Prostate gland (tissue), 2 donors: Measurements from ENCODE around the gene MCM10. TPM values are rescaled to one million over a fixed set of nuclear protein-coding genes. Genes with fewer than 3 reads are reported as not detected.

Source experiments
- DNase-seq: peaks from one replicate; pipeline ENCODE4 v3.0.0-alpha.2; 2019; ENCODE audit warnings: low spot score
- H3K27ac ChIP-seq, 2 donors: fragments of 200-600 bp; sonication (generic); 2 replicates each; pipeline ENCODE4 v1.5.1; 2017 to 2019
- H3K27me3 ChIP-seq: fragments of 200-600 bp; sonication (generic); replicated peaks from 2 replicates; pipeline ENCODE4 v1.5.1; 2019; ENCODE audit not compliant: insufficient read depth
- H3K36me3 ChIP-seq, 2 donors: fragments of 200-600 bp; sonication (generic); 1 replicate in 1 of 2; 2 replicates in 1 of 2; pipeline versions ENCODE4 v1.5.1 to v1.8.1; 2017 to 2019
- H3K4me1 ChIP-seq: fragments of 200-600 bp; sonication (generic); replicated peaks from 2 replicates; pipeline ENCODE4 v1.5.1; 2019
- H3K4me3 ChIP-seq, 2 donors: fragments of 200-600 bp; sonication (generic); 2 replicates each; pipeline ENCODE4 v1.5.1; 2017 to 2019
- H3K9me3 ChIP-seq: fragments of 200-600 bp; sonication (generic); 2 replicates; pipeline ENCODE4 v1.5.1; 2017
- POLR2A ChIP-seq: fragments of 450-650 bp; IDR thresholded peaks from one replicate; pipeline ENCODE4 v1.6.1; 2016; ENCODE audit warnings: antibody characterized with exemption, mild to moderate bottlenecking
- POLR2AphosphoS5 ChIP-seq: sonication (generic); formaldehyde crosslinking; IDR thresholded peaks from one replicate; pipeline ENCODE4 v1.6.1; 2017; ENCODE audit warnings: antibody characterized with exemption
- WGBS: methylation state at CpG from one replicate; pipeline ENCODE4 v1.1.5; 2018; 5-methylcytosine and 5-hydroxymethylcytosine counted together
- intact Hi-C: fragments of 100-400 bp; cut with DNase I; formaldehyde crosslinking; loops from one replicate; pipeline ENCODE4 v1.14.2; 2022
- total RNA-seq, 2 donors: library from RNA; depleted of rRNA; stranded (reverse); fragments of >200 nt; gene quantifications; one replicate each; pipeline ENCODE4 v1.1.0, GENCODE V29; 2016
- TF ChIP-seq, protein P1 (sequence below), 4 experiments: fragments of 200-600 bp in 2 of 4; fragments of 450-650 bp in 2 of 4; sonication (generic) in 2 of 4; IDR thresholded peaks; 1 replicate in 3 of 4; 2 replicates in 1 of 4; pipeline ENCODE4 v1.5.1; 2016 to 2019; ENCODE audit warnings: antibody characterized with exemption in 4 of 4, mild to moderate bottlenecking in 2 of 4, moderate library complexity in 2 of 4

The MCM10 gene
- total RNA-seq, 2 donors from 2014 or later, result 0.55 to 1.6 TPM

DNA sequence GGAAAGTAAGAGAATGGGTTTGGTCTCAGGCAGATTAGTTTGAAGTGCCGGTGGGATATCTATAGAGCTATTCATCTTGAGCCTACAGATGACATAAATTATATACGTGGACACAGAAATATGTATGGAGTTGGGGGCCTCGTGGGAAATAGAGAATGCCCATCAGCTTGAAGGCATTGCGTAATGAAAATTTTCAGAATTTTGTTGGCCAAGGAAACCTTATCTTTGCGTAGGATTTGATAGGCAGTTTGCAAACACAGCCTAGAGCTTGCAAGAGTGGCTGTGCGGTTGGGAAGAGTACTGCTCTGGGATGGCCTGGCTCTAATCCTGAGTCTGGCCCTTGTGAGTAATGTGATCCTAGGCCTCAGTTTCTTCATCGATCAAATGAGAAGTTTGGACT lies 32.3 kb downstream of the MCM10 start:
- Histone ChIP-seq H3K27ac (no peak overlapping the region), H3K27me3 (no peaks in the 10 kb centered on the region), H3K36me3 (no peaks in the 10 kb centered on the region), H3K4me1 (no peaks in the 10 kb centered on the region), H3K9me3 (no peaks in the 10 kb centered on the region), H3K4me3 (no peak overlapping the region)
- TF ChIP-seq, protein P1, sequence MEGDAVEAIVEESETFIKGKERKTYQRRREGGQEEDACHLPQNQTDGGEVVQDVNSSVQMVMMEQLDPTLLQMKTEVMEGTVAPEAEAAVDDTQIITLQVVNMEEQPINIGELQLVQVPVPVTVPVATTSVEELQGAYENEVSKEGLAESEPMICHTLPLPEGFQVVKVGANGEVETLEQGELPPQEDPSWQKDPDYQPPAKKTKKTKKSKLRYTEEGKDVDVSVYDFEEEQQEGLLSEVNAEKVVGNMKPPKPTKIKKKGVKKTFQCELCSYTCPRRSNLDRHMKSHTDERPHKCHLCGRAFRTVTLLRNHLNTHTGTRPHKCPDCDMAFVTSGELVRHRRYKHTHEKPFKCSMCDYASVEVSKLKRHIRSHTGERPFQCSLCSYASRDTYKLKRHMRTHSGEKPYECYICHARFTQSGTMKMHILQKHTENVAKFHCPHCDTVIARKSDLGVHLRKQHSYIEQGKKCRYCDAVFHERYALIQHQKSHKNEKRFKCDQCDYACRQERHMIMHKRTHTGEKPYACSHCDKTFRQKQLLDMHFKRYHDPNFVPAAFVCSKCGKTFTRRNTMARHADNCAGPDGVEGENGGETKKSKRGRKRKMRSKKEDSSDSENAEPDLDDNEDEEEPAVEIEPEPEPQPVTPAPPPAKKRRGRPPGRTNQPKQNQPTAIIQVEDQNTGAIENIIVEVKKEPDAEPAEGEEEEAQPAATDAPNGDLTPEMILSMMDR (IDR thresholded peaks at IDR 0.05), result no peak
- TF ChIP-seq POLR2A, result no peak
- no peak for TF ChIP-seq POLR2AphosphoS5
- no peak for DNase-seq
- intact Hi-C loops, result no loop called here
- WGBS, result 98% methylated on average over 7 of the region's 7 CpGs

DNA sequence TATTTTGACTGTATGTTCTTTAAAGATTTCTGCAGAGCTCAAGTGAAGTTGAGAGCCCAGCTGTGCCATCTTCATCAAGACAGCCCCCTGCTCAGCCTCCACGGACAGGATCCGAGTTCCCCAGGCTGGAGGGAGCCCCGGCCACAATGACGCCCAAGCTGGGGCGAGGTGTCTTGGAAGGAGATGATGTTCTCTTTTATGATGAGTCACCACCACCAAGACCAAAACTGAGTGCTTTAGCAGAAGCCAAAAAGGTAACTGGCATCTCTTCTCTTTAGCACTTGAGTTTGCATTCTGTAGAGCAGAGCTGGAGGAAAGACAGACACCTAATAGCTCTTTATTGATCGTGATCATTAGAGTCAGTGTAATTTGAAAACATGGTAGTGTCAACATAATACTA lies 33.7 kb downstream of the MCM10 start:
- H3K27me3 ChIP-seq, result no peaks in the 10 kb centered on the region
- H3K4me1 ChIP-seq, result no peaks in the 10 kb centered on the region
- DNase-seq, result no peak
- no peak overlapping the region for H3K27ac ChIP-seq
- H3K9me3 ChIP-seq, result no peaks in the 10 kb centered on the region
- H3K36me3 ChIP-seq, result no peaks in the 10 kb centered on the region
- WGBS, result 91% methylated on average over 6 of the region's 6 CpGs
- no peak overlapping the region for H3K4me3 ChIP-seq
- intact Hi-C loops, result no loop called here
- TF ChIP-seq POLR2A (no peak), POLR2AphosphoS5 (no peak)
- TF ChIP-seq, protein P1 (IDR thresholded peaks at IDR 0.05), result no peak

DNA sequence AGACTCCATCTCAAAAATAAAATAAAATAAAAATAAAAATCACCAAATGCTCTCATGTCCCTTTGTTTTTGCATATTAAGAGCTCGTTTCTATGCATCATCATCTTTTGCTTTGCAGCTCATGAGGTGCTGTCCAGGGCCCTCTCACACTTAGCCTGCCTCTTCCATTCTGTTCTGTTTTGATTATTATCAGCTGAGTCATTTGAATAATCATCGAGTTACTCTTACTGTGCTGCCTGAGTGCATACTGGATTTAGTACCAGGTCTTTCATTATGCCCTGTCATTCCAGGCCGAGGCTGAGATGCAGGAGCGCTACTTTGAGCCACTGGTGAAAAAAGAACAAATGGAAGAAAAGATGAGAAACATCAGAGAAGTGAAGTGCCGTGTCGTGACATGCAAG lies 39.8 kb downstream of the MCM10 start:
- Histone ChIP-seq H3K36me3 (no peaks in the 10 kb centered on the region), H3K4me3 (no peak overlapping the region), H3K9me3 (no peaks in the 10 kb centered on the region), H3K27ac (no peak overlapping the region), H3K4me1 (no peaks in the 10 kb centered on the region), H3K27me3 (no peaks in the 10 kb centered on the region)
- no peak for DNase-seq
- intact Hi-C loops, result no loop called here
- 77% methylated on average over 6 of the region's 6 CpGs for WGBS
- TF ChIP-seq, protein P1 (IDR thresholded peaks at IDR 0.05), result no peak
- no peak for TF ChIP-seq POLR2AphosphoS5
- TF ChIP-seq POLR2A, result no peak

DNA sequence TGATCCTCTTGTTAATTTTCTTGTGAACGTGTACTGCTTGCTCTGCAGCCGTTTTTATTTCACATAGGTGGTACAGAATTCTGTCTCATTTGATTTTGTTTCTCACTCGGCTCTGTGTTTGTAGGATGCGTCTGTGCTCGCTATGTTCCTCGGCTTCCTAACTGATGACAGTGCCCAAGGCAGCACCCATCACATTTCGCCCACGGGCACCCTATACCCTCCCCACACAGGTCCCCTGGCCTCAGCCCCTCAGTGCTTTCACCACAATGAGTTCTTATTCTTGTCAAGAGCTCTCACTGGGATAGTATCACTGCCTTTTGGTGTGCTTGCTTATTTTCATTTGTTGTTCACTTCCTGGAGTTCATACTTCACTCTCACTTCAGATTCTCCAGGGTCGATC lies 44.7 kb downstream of the MCM10 start:
- no peak for DNase-seq
- Histone ChIP-seq H3K4me3 (no peak overlapping the region), H3K27ac (no peak overlapping the region), H3K36me3 (no peaks in the 10 kb centered on the region), H3K4me1 (no peaks in the 10 kb centered on the region), H3K27me3 (no peaks in the 10 kb centered on the region), H3K9me3 (no peaks in the 10 kb centered on the region)
- intact Hi-C loops, result no loop called here
- TF ChIP-seq POLR2A, result no peak
- no peak for TF ChIP-seq POLR2AphosphoS5
- TF ChIP-seq, protein P1 (IDR thresholded peaks at IDR 0.05), result no peak
- 89% methylated on average over 9 of the region's 9 CpGs for WGBS

DNA sequence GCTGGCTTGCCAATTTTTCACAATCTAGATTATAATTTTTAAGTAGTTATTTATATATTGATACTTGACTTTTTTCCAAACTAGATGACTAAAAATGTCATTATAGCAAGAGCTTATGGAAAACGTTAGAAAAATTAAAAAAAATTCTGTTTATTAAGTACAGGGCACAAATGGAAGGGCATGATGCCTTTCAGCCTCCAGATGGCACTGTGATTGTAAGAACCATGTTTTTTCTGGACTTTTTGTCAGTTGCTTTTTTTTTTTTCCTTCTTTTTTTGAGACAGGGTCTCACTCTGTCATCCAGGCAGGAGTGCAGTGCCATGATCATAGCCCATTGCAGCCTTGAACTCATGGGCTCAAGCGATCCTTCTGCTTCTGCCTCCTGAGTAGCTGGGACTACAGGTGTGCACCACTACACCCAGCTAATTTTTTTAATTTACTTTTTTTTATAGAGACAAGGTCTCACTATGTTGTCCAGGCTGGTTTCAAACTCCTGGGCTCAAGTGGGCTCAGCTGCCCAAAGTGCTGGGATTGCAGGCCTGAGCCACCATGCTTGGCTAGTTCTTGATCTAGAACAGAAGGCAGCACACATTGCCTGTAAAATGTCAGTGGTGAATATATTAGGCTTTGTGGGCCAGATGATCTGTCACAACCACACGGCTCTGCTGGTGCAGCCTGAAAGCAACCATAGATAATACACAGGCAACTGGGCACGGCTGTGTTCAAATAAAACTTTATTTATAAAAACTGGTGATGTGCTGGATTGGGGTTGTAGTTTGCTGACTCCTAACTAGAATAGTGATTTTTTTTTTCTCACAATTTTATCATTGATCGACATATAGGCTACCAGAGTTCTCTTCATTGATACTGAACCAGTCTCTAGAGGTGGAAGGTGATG lies 45.4 kb downstream of the MCM10 start:
- 76% methylated on average over 5 of the region's 5 CpGs for WGBS

More for the DNA sequence above, 45.4 kb downstream of the MCM10 start:
- Histone ChIP-seq H3K27ac (no peak overlapping the region), H3K36me3 (no peaks in the 10 kb centered on the region), H3K4me1 (no peaks in the 10 kb centered on the region), H3K27me3 (no peaks in the 10 kb centered on the region), H3K4me3 (no peak overlapping the region), H3K9me3 (no peaks in the 10 kb centered on the region)
- intact Hi-C loops, result no loop called here
- DNase-seq, result no peak
- TF ChIP-seq POLR2AphosphoS5, result no peak
- TF ChIP-seq POLR2A, result no peak
- TF ChIP-seq, protein P1 (IDR thresholded peaks at IDR 0.05), result peak in 1 of 4 experiments; percentile 12
